ENCODE results near the gene DUSP1. TPM values are rescaled to one million over a fixed set of nuclear protein-coding genes. Genes with fewer than 3 reads are reported as not detected.

The DUSP1 gene
- total and polyA plus RNA-seq, 2 of the 13 experiments (the other 11 are each of a cell fraction or from before 2014, with no cell fraction given), result 27.1 to 55.5 TPM

DNA sequence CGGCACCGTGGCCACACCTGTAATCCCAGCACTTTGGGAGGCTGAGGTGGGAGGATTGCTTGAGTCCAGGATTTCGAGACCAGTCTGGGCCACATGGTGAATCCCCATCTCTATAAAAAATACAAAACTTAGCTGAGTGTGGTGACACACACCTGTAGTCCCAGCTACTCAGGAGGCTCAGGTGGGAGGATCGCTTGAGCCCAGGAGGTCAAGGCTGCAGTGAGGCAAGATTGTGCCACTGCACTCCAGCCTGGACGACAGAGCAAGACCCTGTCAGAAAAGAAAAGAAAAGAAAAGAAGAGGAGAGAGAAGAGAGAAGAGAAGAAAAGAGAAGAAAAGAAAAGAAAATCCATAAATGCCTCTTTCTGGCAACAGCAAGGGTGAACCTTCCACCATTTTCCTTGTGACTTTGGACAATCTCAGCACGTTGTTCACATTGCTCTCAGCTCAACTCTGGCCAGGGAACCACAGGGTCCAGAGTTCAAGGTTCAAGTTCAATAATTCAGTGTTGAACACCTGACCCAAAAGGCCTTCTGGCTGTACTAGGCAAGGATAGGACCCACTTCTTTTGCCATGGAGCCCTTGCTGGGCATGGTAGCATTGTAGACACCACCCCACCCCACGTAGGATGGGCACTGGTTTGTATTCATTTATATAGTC, 14.6 kb upstream of the DUSP1 start (continued):
- TF ChIP-seq NFE2L2 (IDR thresholded peaks at IDR 0.05; ENCODE audit: low read length) (no peak), ZFP1 (CRISPR knock-in tag; IDR thresholded peaks at IDR 0.05) (no peak), ZMYM2 (CRISPR knock-in tag; IDR thresholded peaks at IDR 0.05) (peak; percentile 50), DNMT3B (CRISPR knock-in tag; conservative IDR thresholded peaks at IDR 0.05) (no peak), HMG20A (CRISPR knock-in tag; IDR thresholded peaks at IDR 0.05; ENCODE audit: borderline replicate concordance) (peak; percentile 13; the same call in 1 of the 2 replicates), MEF2D (CRISPR knock-in tag; IDR thresholded peaks at IDR 0.05) (no peak), MEIS2 (CRISPR knock-in tag; IDR thresholded peaks at IDR 0.05) (no peak), RARA (CRISPR knock-in tag; IDR thresholded peaks at IDR 0.05) (peak; percentile 82), SRSF9 (IDR thresholded peaks at IDR 0.05; ENCODE audit: borderline replicate concordance, insufficient read depth, low read depth, low read length, poor library complexity, severe bottlenecking) (no peak), ZBTB8A (CRISPR knock-in tag; IDR thresholded peaks at IDR 0.05; ENCODE audit: borderline replicate concordance, low read depth) (no peak), ATF1 (CRISPR knock-in tag; IDR thresholded peaks at IDR 0.05) (no peak), ZNF460 (CRISPR knock-in tag; IDR thresholded peaks at IDR 0.05; ENCODE audit: borderline replicate concordance) (peak; percentile 80), ARNTL (CRISPR knock-in tag; IDR thresholded peaks at IDR 0.05) (no peak), PRPF4 (IDR thresholded peaks at IDR 0.05; ENCODE audit: low read depth, low read length, poor library complexity, severe bottlenecking) (no peak), ZNF33A (CRISPR knock-in tag; IDR thresholded peaks at IDR 0.05; ENCODE audit: borderline replicate concordance) (no peak)
- TF ChIP-seq, protein P1, sequence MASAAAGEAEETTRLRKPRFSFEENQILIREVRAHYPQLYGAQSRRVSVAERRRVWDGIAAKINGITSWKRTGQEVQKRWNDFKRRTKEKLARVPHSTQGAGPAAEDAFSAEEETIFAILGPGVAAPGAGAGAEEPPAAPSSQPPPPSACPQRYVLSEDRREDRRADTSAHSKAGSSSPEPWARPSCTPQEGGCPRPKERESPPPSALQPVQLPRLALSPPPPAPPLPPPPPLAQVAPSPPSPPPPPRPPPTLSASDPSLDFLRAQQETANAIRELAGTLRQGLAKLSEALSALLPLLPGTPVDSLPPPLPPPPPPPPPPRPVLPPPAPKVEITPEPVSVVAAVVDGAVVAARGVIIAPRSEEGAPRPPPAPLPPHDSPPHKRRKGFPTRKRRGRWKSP (CRISPR knock-in tag; IDR thresholded peaks at IDR 0.05), result no peak
- TF ChIP-seq, protein P2, sequence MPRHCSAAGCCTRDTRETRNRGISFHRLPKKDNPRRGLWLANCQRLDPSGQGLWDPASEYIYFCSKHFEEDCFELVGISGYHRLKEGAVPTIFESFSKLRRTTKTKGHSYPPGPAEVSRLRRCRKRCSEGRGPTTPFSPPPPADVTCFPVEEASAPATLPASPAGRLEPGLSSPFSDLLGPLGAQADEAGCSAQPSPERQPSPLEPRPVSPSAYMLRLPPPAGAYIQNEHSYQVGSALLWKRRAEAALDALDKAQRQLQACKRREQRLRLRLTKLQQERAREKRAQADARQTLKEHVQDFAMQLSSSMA (CRISPR knock-in tag; IDR thresholded peaks at IDR 0.05), result no peak
- TF ChIP-seq, protein P3, sequence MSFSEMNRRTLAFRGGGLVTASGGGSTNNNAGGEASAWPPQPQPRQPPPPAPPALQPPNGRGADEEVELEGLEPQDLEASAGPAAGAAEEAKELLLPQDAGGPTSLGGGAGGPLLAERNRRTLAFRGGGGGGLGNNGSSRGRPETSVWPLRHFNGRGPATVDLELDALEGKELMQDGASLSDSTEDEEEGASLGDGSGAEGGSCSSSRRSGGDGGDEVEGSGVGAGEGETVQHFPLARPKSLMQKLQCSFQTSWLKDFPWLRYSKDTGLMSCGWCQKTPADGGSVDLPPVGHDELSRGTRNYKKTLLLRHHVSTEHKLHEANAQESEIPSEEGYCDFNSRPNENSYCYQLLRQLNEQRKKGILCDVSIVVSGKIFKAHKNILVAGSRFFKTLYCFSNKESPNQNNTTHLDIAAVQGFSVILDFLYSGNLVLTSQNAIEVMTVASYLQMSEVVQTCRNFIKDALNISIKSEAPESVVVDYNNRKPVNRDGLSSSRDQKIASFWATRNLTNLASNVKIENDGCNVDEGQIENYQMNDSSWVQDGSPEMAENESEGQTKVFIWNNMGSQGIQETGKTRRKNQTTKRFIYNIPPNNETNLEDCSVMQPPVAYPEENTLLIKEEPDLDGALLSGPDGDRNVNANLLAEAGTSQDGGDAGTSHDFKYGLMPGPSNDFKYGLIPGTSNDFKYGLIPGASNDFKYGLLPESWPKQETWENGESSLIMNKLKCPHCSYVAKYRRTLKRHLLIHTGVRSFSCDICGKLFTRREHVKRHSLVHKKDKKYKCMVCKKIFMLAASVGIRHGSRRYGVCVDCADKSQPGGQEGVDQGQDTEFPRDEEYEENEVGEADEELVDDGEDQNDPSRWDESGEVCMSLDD (CRISPR knock-in tag; IDR thresholded peaks at IDR 0.05; ENCODE audit: borderline replicate concordance), result no peak
- TF ChIP-seq, protein P4, sequence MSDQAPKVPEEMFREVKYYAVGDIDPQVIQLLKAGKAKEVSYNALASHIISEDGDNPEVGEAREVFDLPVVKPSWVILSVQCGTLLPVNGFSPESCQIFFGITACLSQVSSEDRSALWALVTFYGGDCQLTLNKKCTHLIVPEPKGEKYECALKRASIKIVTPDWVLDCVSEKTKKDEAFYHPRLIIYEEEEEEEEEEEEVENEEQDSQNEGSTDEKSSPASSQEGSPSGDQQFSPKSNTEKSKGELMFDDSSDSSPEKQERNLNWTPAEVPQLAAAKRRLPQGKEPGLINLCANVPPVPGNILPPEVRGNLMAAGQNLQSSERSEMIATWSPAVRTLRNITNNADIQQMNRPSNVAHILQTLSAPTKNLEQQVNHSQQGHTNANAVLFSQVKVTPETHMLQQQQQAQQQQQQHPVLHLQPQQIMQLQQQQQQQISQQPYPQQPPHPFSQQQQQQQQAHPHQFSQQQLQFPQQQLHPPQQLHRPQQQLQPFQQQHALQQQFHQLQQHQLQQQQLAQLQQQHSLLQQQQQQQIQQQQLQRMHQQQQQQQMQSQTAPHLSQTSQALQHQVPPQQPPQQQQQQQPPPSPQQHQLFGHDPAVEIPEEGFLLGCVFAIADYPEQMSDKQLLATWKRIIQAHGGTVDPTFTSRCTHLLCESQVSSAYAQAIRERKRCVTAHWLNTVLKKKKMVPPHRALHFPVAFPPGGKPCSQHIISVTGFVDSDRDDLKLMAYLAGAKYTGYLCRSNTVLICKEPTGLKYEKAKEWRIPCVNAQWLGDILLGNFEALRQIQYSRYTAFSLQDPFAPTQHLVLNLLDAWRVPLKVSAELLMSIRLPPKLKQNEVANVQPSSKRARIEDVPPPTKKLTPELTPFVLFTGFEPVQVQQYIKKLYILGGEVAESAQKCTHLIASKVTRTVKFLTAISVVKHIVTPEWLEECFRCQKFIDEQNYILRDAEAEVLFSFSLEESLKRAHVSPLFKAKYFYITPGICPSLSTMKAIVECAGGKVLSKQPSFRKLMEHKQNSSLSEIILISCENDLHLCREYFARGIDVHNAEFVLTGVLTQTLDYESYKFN (CRISPR knock-in tag; conservative IDR thresholded peaks at IDR 0.05), result no peak; the same call in 1 of the 2 replicates
- TF ChIP-seq, protein P5, sequence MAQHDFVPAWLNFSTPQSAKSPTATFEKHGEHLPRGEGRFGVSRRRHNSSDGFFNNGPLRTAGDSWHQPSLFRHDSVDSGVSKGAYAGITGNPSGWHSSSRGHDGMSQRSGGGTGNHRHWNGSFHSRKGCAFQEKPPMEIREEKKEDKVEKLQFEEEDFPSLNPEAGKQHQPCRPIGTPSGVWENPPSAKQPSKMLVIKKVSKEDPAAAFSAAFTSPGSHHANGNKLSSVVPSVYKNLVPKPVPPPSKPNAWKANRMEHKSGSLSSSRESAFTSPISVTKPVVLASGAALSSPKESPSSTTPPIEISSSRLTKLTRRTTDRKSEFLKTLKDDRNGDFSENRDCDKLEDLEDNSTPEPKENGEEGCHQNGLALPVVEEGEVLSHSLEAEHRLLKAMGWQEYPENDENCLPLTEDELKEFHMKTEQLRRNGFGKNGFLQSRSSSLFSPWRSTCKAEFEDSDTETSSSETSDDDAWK (CRISPR knock-in tag; IDR thresholded peaks at IDR 0.05), result no peak
